Testis (tissue), 2 donors: Measurements from ENCODE around the gene ENTREP3.
"Not testable (repeated sequence)": the region's sequence is repeated elsewhere in the genome, so short reads cannot be mapped to it uniquely, and the experiment has no call there.

ENCODE experiments used
- CTCF ChIP-seq, 3 experiments: fragments of 450-650 bp in 2 of 3; fragments of 200-600 bp in 1 of 3; sonication (generic) in 1 of 3; IDR thresholded peaks; one replicate each; pipeline ENCODE4 v1.5.1; 2016 to 2019; ENCODE audit warnings: antibody characterized with exemption in 3 of 3, mild to moderate bottlenecking in 2 of 3, moderate library complexity in 1 of 3
- POLR2A ChIP-seq: fragments of 450-650 bp; IDR thresholded peaks from one replicate; pipeline ENCODE4 v1.6.1; 2017; ENCODE audit warnings: antibody characterized with exemption, mild to moderate bottlenecking, moderate library complexity

GRCh38 chr1:155211381-155212050 is 43.8 kb downstream of the ENTREP3 start:
- not testable (repeated sequence) for TF ChIP-seq POLR2A; CTCF (IDR thresholded peaks at IDR 0.05)
